K562 (cell line): ENCODE results near the gene RAB4B.

ENCODE experiments used
- CREB1 ChIP-seq, 2 experiments: sonication (generic) in 1 of 2; formaldehyde crosslinking in 1 of 2; IDR thresholded peaks; 2 replicates each; pipeline versions ENCODE4 v1.6.1 to v1.8.0; 2012 to 2022; ENCODE audit warnings: inconsistent platforms in 1 of 2, mild to moderate bottlenecking in 1 of 2, missing genetic modification reagents in 1 of 2, moderate library complexity in 1 of 2
- DPF2 ChIP-seq: fragments of 450-650 bp; IDR thresholded peaks from 2 replicates; pipeline ENCODE4 v1.6.1; 2016
- SIN3A ChIP-seq, 2 experiments: fragments of 150-350 bp in 1 of 2; IDR thresholded peaks; 2 replicates each; pipeline ENCODE4 v1.6.1; 2011 to 2016; ENCODE audit warnings: borderline replicate concordance in 2 of 2, low read depth in 2 of 2, low read length in 2 of 2, mild to moderate bottlenecking in 2 of 2, moderate library complexity in 2 of 2; ENCODE audit not compliant: control insufficient read depth in 1 of 2
- ZNF76 ChIP-seq: fragments of 250-450 bp; sonication (Bioruptor Pico); IDR thresholded peaks from 2 replicates; pipeline ENCODE4 v1.4.0; 2020; ENCODE audit warnings: mild to moderate bottlenecking, moderate library complexity, borderline replicate concordance
- TF ChIP-seq, protein P1 (sequence below), 3 experiments: IDR thresholded peaks in 2 of 3; conservative IDR thresholded peaks in 1 of 3; 2 replicates each; pipeline ENCODE4 v1.5.1; 2011 to 2012; ENCODE audit warnings: low read length in 3 of 3, mild to moderate bottlenecking in 3 of 3, control low read depth in 2 of 3, improper control_type of control experiment in 1 of 3, inconsistent platforms in 1 of 3, low read depth in 1 of 3, mixed read lengths in 1 of 3, moderate library complexity in 1 of 3; ENCODE audit not compliant: insufficient read depth in 2 of 3
- TF ChIP-seq, protein P2 (sequence below): fragments of 250-450 bp; sonication (Bioruptor Pico); IDR thresholded peaks from 2 replicates; pipeline ENCODE4 v1.8.0; 2021; ENCODE audit warnings: borderline replicate concordance, mild to moderate bottlenecking, moderate library complexity; ENCODE audit not compliant: poor library complexity, severe bottlenecking
- TF ChIP-seq, protein P3 (sequence below): sonication (generic); formaldehyde crosslinking; IDR thresholded peaks from 2 replicates; pipeline ENCODE4 v1.5.0; 2020; ENCODE audit warnings: missing genetic modification reagents
- TF ChIP-seq, protein P4 (sequence below): IDR thresholded peaks from 2 replicates; pipeline ENCODE4 v1.6.1; 2016; ENCODE audit warnings: missing genetic modification characterization, missing compliant biosample characterization

DNA sequence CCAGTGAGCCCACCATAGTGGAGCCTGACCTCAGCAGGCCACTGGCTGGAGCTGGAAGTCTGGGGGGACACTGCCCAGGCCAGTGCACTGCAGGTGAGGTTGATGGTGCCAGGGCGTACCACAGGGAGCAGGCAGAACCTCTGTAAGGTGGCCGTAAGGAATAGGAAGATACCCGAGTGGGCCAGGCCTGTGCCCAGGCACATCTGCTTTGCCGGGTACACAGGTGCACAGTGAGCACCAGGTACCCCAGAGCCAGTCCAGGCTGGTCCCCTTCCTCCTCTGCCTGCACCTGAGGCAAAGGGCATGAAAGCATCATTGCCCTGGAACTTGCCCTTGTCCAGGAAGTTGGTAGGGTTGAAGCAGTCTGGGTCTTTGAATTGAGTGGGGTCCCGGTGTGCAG is 30.4 kb downstream of the RAB4B start:
- TF ChIP-seq, protein P1, sequence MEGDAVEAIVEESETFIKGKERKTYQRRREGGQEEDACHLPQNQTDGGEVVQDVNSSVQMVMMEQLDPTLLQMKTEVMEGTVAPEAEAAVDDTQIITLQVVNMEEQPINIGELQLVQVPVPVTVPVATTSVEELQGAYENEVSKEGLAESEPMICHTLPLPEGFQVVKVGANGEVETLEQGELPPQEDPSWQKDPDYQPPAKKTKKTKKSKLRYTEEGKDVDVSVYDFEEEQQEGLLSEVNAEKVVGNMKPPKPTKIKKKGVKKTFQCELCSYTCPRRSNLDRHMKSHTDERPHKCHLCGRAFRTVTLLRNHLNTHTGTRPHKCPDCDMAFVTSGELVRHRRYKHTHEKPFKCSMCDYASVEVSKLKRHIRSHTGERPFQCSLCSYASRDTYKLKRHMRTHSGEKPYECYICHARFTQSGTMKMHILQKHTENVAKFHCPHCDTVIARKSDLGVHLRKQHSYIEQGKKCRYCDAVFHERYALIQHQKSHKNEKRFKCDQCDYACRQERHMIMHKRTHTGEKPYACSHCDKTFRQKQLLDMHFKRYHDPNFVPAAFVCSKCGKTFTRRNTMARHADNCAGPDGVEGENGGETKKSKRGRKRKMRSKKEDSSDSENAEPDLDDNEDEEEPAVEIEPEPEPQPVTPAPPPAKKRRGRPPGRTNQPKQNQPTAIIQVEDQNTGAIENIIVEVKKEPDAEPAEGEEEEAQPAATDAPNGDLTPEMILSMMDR (IDR thresholded peaks at IDR 0.05 in 2 of 3, conservative IDR thresholded peaks at IDR 0.05 in 1 of 3; ENCODE audit: insufficient read depth in 2 of 3, low read depth in 1 of 3, low read length in 3 of 3), result no peak
- TF ChIP-seq ZNF76 (CRISPR knock-in tag) (no peak), SIN3A (IDR thresholded peaks at IDR 0.05; ENCODE audit: borderline replicate concordance in 2 of 2, control insufficient read depth in 1 of 2, low read depth in 2 of 2, low read length in 2 of 2) (no peak), DPF2 (no peak), CREB1 (IDR thresholded peaks at IDR 0.05) (no peak), CREB1 (CRISPR knock-in tag; IDR thresholded peaks at IDR 0.05) (no peak)
- TF ChIP-seq, protein P2, sequence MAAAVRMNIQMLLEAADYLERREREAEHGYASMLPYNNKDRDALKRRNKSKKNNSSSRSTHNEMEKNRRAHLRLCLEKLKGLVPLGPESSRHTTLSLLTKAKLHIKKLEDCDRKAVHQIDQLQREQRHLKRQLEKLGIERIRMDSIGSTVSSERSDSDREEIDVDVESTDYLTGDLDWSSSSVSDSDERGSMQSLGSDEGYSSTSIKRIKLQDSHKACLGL, result no peak
- TF ChIP-seq, protein P3, sequence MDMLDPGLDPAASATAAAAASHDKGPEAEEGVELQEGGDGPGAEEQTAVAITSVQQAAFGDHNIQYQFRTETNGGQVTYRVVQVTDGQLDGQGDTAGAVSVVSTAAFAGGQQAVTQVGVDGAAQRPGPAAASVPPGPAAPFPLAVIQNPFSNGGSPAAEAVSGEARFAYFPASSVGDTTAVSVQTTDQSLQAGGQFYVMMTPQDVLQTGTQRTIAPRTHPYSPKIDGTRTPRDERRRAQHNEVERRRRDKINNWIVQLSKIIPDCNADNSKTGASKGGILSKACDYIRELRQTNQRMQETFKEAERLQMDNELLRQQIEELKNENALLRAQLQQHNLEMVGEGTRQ (CRISPR knock-in tag), result no peak
- TF ChIP-seq, protein P4, sequence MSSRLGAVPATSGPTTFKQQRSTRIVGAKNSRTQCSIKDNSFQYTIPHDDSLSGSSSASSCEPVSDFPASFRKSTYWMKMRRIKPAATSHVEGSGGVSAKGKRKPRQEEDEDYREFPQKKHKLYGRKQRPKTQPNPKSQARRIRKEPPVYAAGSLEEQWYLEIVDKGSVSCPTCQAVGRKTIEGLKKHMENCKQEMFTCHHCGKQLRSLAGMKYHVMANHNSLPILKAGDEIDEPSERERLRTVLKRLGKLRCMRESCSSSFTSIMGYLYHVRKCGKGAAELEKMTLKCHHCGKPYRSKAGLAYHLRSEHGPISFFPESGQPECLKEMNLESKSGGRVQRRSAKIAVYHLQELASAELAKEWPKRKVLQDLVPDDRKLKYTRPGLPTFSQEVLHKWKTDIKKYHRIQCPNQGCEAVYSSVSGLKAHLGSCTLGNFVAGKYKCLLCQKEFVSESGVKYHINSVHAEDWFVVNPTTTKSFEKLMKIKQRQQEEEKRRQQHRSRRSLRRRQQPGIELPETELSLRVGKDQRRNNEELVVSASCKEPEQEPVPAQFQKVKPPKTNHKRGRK (tag), result no peak
